ENCODE measurements around the gene DDX23. TPM values are rescaled to one million over a fixed set of nuclear protein-coding genes. Genes with fewer than 3 reads are reported as not detected.

The DDX23 gene
- polyA plus RNA-seq, 1 of the 3 experiments (the other 2 are of a cell fraction) = 50.4 TPM

- H3K9me2 ChIP-seq = no peaks in the 10 kb centered on the region
- DNase-seq = no peak
- H3K27ac ChIP-seq (ENCODE audit: low read depth in 2 of 2, low read length in 1 of 2) = no peak overlapping the region
- no peak overlapping the region for H3K4me3 ChIP-seq (ENCODE audit: low read depth in 2 of 2, low read length in 1 of 2)
- no peaks in the 10 kb centered on the region for H3F3A ChIP-seq (replicated peaks; ENCODE audit: insufficient read depth)
- H3K9me3 ChIP-seq = no peaks in the 10 kb centered on the region
- 78% methylated on average over 3 of the region's 3 CpGs for WGBS (ENCODE audit: low lambda C conversion rate)
- TF ChIP-seq TCF12 (IDR thresholded peaks at IDR 0.05) (no peak), FOXM1 (IDR thresholded peaks at IDR 0.05; ENCODE audit: low read depth) (no peak), SMC3 (IDR thresholded peaks at IDR 0.05; ENCODE audit: low read depth, low read length) (no peak), PBX3 (IDR thresholded peaks at IDR 0.05) (no peak), NFIC (IDR thresholded peaks at IDR 0.05; ENCODE audit: borderline replicate concordance) (no peak), MEF2A (IDR thresholded peaks at IDR 0.05; ENCODE audit: borderline replicate concordance, low read depth) (no peak), SIN3A (IDR thresholded peaks at IDR 0.05; ENCODE audit: borderline replicate concordance, low read depth, low read length) (no peak), RXRA (IDR thresholded peaks at IDR 0.05; ENCODE audit: borderline replicate concordance, low read depth) (no peak), EZH2phosphoT487 (IDR thresholded peaks at IDR 0.05; ENCODE audit: borderline replicate concordance, low read depth) (no peak), REST (IDR thresholded peaks at IDR 0.05; ENCODE audit: low read depth, low read length) (no peak)
- H3K27me3 ChIP-seq (ENCODE audit: insufficient read depth) = peaks cover 4% of the 10 kb centered on the region; the same call in 1 of the 2 replicates
- H3K9ac ChIP-seq = no peak overlapping the region
- no peaks in the 10 kb centered on the region for H3K79me2 ChIP-seq (ENCODE audit: insufficient read depth)
- H3K4me2 ChIP-seq = no peak overlapping the region
- H3K36me3 ChIP-seq (replicated peaks in 1 of 2; ENCODE audit: control insufficient read depth in 1 of 2, insufficient read depth in 2 of 2, low read length in 1 of 2) = no peaks in the 10 kb centered on the region
- H4K20me1 ChIP-seq (ENCODE audit: insufficient read depth) = no peaks in the 10 kb centered on the region
- no peak overlapping the region; the same call in 1 of the 2 replicates for H2AFZ ChIP-seq (ENCODE audit: low read depth)
- peaks cover 5 to 12% of the 10 kb centered on the region in 2 experiments; a peak in 1 of 4 replicates for H3K4me1 ChIP-seq (ENCODE audit: control insufficient read depth in 1 of 2, insufficient read depth in 2 of 2, low read depth in 1 of 2, low read length in 1 of 2)
- CTCF ChIA-PET = interaction anchor here (15.3 to 34.8 kb wide), 2 partner anchors 2 to 16 kb away, joined by 667 read pairs; partner anchors contain the start of genes DDX23 and RND1
- POLR2A ChIA-PET = interaction anchor here (2.2 kb wide), 1 partner anchor 17 kb away, joined by 7 read pairs; no protein-coding TSS in a partner anchor
These were observed 31.0 kb upstream of the DDX23 start for GRCh38 chr12:48882972-48883304.

GRCh38 chr12:48882315-48882687, 30.3 kb upstream of the DDX23 start:
- WGBS (ENCODE audit: low lambda C conversion rate) = 32% methylated on average over 10 of the region's 10 CpGs
- no peak overlapping the region; the same call in 1 of the 2 replicates for H2AFZ ChIP-seq (ENCODE audit: low read depth)
- H3K9me2 ChIP-seq = no peaks in the 10 kb centered on the region
- DNase-seq = no peak
- no peak overlapping the region for H3K9ac ChIP-seq
- H3K4me3 ChIP-seq (ENCODE audit: low read depth in 2 of 2, low read length in 1 of 2) = no peak overlapping the region
- H4K20me1 ChIP-seq (ENCODE audit: insufficient read depth) = no peaks in the 10 kb centered on the region
- H3K27me3 ChIP-seq (ENCODE audit: insufficient read depth) = peaks cover 4% of the 10 kb centered on the region; the same call in 1 of the 2 replicates
- no peaks in the 10 kb centered on the region for H3K9me3 ChIP-seq
- no peaks in the 10 kb centered on the region for H3F3A ChIP-seq (replicated peaks; ENCODE audit: insufficient read depth)
- H3K4me1 ChIP-seq (ENCODE audit: control insufficient read depth in 1 of 2, insufficient read depth in 2 of 2, low read depth in 1 of 2, low read length in 1 of 2) = peaks cover 5 to 12% of the 10 kb centered on the region in 2 experiments; a peak in 1 of 4 replicates
- no peak overlapping the region for H3K27ac ChIP-seq (ENCODE audit: low read depth in 2 of 2, low read length in 1 of 2)
- no peaks in the 10 kb centered on the region for H3K36me3 ChIP-seq (replicated peaks in 1 of 2; ENCODE audit: control insufficient read depth in 1 of 2, insufficient read depth in 2 of 2, low read length in 1 of 2)
- no peaks in the 10 kb centered on the region for H3K79me2 ChIP-seq (ENCODE audit: insufficient read depth)
- no peak overlapping the region for H3K4me2 ChIP-seq
- ChIA-PET POLR2A (interaction anchor here (1.4 kb wide), 1 partner anchor 30 kb away, joined by 3 read pairs; the partner anchor contains the start of gene DDX23), CTCF (interaction anchor here (15.3 to 34.8 kb wide), 2 partner anchors 3 to 16 kb away, joined by 667 read pairs; partner anchors contain the start of genes DDX23 and RND1)
- TF ChIP-seq ELF1 (IDR thresholded peaks at IDR 0.05) (no peak), TCF12 (IDR thresholded peaks at IDR 0.05) (no peak), TEAD4 (IDR thresholded peaks at IDR 0.05; ENCODE audit: borderline replicate concordance, insufficient read depth) (no peak), CTCF (IDR thresholded peaks at IDR 0.05) (no peak), POLR2AphosphoS5 (IDR thresholded peaks at IDR 0.05; ENCODE audit: low read depth, low read length) (no peak), USF1 (IDR thresholded peaks at IDR 0.05; ENCODE audit: borderline replicate concordance, low read depth) (no peak), FOXM1 (IDR thresholded peaks at IDR 0.05; ENCODE audit: low read depth) (no peak), RFX5 (IDR thresholded peaks at IDR 0.05; ENCODE audit: low read length) (no peak), RCOR1 (IDR thresholded peaks at IDR 0.05; ENCODE audit: low read length) (no peak), EP300 (IDR thresholded peaks at IDR 0.05; ENCODE audit: borderline replicate concordance in 1 of 2, low read depth in 1 of 2, low read length in 1 of 2) (no peak), JUND (IDR thresholded peaks at IDR 0.05) (no peak), TAF1 (IDR thresholded peaks at IDR 0.05; ENCODE audit: borderline replicate concordance, low read depth, low read length) (no peak)

Measured in SK-N-SH (cell line).